Mesenchymal stem cell (in vitro differentiated cells and primary cell): ENCODE data around the gene GAREM1.
"Not testable (repeated sequence)": the region's sequence is repeated elsewhere in the genome, so short reads cannot be mapped to it uniquely, and the experiment has no call there.

Experiments used
- DNase-seq: peaks from one replicate; pipeline ENCODE4 v3.0.0-alpha.2; 2013
- H2AFZ ChIP-seq: one replicate; pipeline ENCODE4 v1.6.1; 2013; ENCODE audit warnings: low read depth, mild to moderate bottlenecking, control low read depth, inconsistent platforms, low read length, moderate library complexity
- H2AK5ac ChIP-seq: 2 replicates; pipeline ENCODE4 v1.6.1; 2013; ENCODE audit warnings: low read length, moderate library complexity, mild to moderate bottlenecking, inconsistent platforms; ENCODE audit not compliant: severe bottlenecking
- H2BK120ac ChIP-seq: one replicate; pipeline ENCODE4 v1.6.1; 2013; ENCODE audit warnings: low read depth, mild to moderate bottlenecking, inconsistent platforms, low read length, moderate library complexity
- H2BK12ac ChIP-seq, 2 experiments: one replicate each; pipeline ENCODE4 v1.6.1; 2013; ENCODE audit warnings: inconsistent platforms in 2 of 2, low read length in 2 of 2, mild to moderate bottlenecking in 2 of 2, moderate library complexity in 2 of 2, control low read depth in 1 of 2
- H2BK15ac ChIP-seq: one replicate; pipeline ENCODE4 v1.6.1; 2013; ENCODE audit warnings: mild to moderate bottlenecking, low read depth, inconsistent platforms; ENCODE audit not compliant: poor library complexity, severe bottlenecking
- H2BK5ac ChIP-seq: 2 replicates; pipeline ENCODE4 v1.6.1; 2013; ENCODE audit warnings: low read depth, mild to moderate bottlenecking, low read length, control low read depth, inconsistent platforms; ENCODE audit not compliant: poor library complexity, severe bottlenecking
- H3K14ac ChIP-seq, 2 experiments: one replicate each; pipeline ENCODE4 v1.6.1; 2013; ENCODE audit warnings: inconsistent platforms in 2 of 2, low read length in 2 of 2, control low read depth in 1 of 2, mild to moderate bottlenecking in 1 of 2, moderate library complexity in 1 of 2
- H3K18ac ChIP-seq, 2 experiments: one replicate each; pipeline ENCODE4 v1.6.1; 2013; ENCODE audit warnings: inconsistent platforms in 2 of 2, low read length in 2 of 2, control low read depth in 1 of 2, low read depth in 1 of 2, mild to moderate bottlenecking in 1 of 2
- H3K23ac ChIP-seq, 2 experiments: one replicate each; pipeline ENCODE4 v1.6.1; 2013; ENCODE audit warnings: inconsistent platforms in 2 of 2, low read length in 2 of 2, mild to moderate bottlenecking in 2 of 2, moderate library complexity in 2 of 2, control low read depth in 1 of 2
- H3K27ac ChIP-seq: 2 replicates; pipeline ENCODE4 v1.5.1; 2013; ENCODE audit warnings: mild to moderate bottlenecking, moderate library complexity, low read length, control low read depth, inconsistent platforms; ENCODE audit not compliant: poor library complexity, severe bottlenecking
- H3K27me3 ChIP-seq, 2 experiments: 2 replicates each; pipeline versions ENCODE4 v1.6.1 to v1.7.0; 2013; ENCODE audit warnings: low read length in 2 of 2, mild to moderate bottlenecking in 2 of 2, moderate library complexity in 2 of 2, control low read depth in 1 of 2, inconsistent platforms in 1 of 2; ENCODE audit not compliant: control insufficient read depth in 1 of 2, insufficient read depth in 1 of 2
- H3K36me3 ChIP-seq, 2 experiments: 2 replicates each; pipeline versions ENCODE4 v1.6.1 to v1.7.0; 2013; ENCODE audit warnings: low read length in 2 of 2, control low read depth in 1 of 2, inconsistent platforms in 1 of 2, low read depth in 1 of 2, mild to moderate bottlenecking in 1 of 2; ENCODE audit not compliant: insufficient read depth in 2 of 2, control insufficient read depth in 1 of 2
- H3K4ac ChIP-seq, 2 experiments: one replicate each; pipeline ENCODE4 v1.6.1; 2013; ENCODE audit warnings: inconsistent platforms in 2 of 2, low read length in 2 of 2, mild to moderate bottlenecking in 2 of 2, moderate library complexity in 2 of 2, control low read depth in 1 of 2, low read depth in 1 of 2
- H3K4me1 ChIP-seq: 2 replicates; pipeline ENCODE4 v1.6.1; 2013; ENCODE audit warnings: low read depth, low read length, control low read depth; ENCODE audit not compliant: control insufficient read depth, insufficient read depth
- H3K4me2 ChIP-seq: 2 replicates; pipeline ENCODE4 v1.6.1; 2013; ENCODE audit warnings: low read length, mild to moderate bottlenecking, inconsistent platforms; ENCODE audit not compliant: poor library complexity, severe bottlenecking
- H3K4me3 ChIP-seq, 2 experiments: 2 replicates each; pipeline versions ENCODE4 v1.5.1 to v1.7.0; 2013; ENCODE audit warnings: low read length in 2 of 2, mild to moderate bottlenecking in 2 of 2, control low read depth in 1 of 2, low read depth in 1 of 2; ENCODE audit not compliant: insufficient read depth in 1 of 2
- H3K79me1 ChIP-seq: replicated peaks from 2 replicates; pipeline ENCODE4 v1.6.1; 2013; ENCODE audit warnings: mild to moderate bottlenecking, control low read depth, low read length, inconsistent platforms; ENCODE audit not compliant: poor library complexity, severe bottlenecking
- H3K9ac ChIP-seq: 2 replicates; pipeline ENCODE4 v1.7.0; 2013; ENCODE audit warnings: mild to moderate bottlenecking, low read length, moderate library complexity
- H3K9me3 ChIP-seq: 2 replicates; pipeline ENCODE4 v1.7.0; 2013; ENCODE audit warnings: mild to moderate bottlenecking, low read length; ENCODE audit not compliant: control insufficient read depth
- H4K8ac ChIP-seq: one replicate; pipeline ENCODE4 v1.6.1; 2013; ENCODE audit warnings: inconsistent platforms, mild to moderate bottlenecking, low read length, moderate library complexity
- H4K91ac ChIP-seq: one replicate; pipeline ENCODE4 v1.6.1; 2013; ENCODE audit warnings: mild to moderate bottlenecking, low read length, inconsistent platforms
- WGBS: methylation state at CpG from one replicate; pipeline ENCODE4 v1.1.7; 2013; ENCODE audit warnings: mixed read lengths; 5-methylcytosine and 5-hydroxymethylcytosine counted together

Gene GAREM1

DNA sequence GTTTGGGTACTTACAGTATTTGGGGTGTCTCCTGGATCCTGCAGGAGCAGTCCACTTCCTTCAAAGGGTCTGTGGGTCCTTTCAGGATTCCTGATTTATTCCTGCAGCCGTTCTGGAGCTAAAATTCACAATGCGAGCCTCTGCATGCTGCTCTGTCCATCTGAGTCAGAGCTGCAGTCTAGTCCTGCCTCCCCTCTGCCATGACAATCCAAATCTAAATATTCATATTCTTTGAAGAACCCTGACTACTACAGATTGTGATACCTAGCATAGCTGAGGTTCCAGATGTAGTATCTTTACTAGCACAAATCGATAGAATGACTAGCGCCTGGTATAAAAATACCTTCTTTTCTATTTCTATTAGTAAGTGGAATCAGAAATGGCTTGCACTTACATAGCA lies 31.3 kb upstream of the GAREM1 start:
- Histone ChIP-seq H3K79me1 (no peaks in the 10 kb centered on the region), H2BK5ac (no peak overlapping the region), H3K14ac (no peak overlapping the region), H2BK12ac (no peak overlapping the region), H4K8ac (no peak overlapping the region), H2BK15ac (no peak overlapping the region), H3K4me3 (no peak overlapping the region), H2AK5ac (no peak overlapping the region), H3K23ac (no peak overlapping the region), H2BK120ac (no peak overlapping the region), H3K4ac (no peak overlapping the region), H4K91ac (no peak overlapping the region), H3K36me3 (no peaks in the 10 kb centered on the region), H3K9me3 (no peaks in the 10 kb centered on the region), H3K27ac (no peak overlapping the region), H3K4me2 (no peak overlapping the region), H3K4me1 (no peaks in the 10 kb centered on the region), H3K18ac (no peak overlapping the region), H2AFZ (no peak overlapping the region), H3K27me3 (no peaks in the 10 kb centered on the region), H3K9ac (no peak overlapping the region)
- no peak for DNase-seq
- 92% methylated on average over 2 of the region's 4 CpGs for WGBS

DNA sequence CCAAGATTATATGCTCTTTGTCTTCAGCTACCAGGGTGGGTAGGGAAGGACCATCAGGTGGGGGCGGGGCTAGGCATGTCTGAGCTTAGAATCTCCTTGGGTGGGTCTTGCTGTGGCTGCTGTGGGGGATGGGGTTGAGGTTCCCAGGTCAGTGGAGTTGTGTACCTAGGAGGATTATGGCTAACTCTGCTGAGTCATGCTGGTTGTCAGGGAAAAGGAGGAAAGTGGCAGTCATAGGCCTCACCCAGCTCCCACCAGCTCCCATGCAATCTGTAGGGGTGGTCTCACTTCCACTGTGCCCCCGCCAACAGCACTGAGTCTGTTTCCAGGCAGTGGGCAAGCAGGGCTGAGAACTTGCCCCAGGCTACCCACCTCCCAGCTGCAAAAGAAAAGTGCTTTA lies 30.6 kb upstream of the GAREM1 start:
- H3K4me3 ChIP-seq, H3K23ac ChIP-seq: not testable (repeated sequence)

DNA sequence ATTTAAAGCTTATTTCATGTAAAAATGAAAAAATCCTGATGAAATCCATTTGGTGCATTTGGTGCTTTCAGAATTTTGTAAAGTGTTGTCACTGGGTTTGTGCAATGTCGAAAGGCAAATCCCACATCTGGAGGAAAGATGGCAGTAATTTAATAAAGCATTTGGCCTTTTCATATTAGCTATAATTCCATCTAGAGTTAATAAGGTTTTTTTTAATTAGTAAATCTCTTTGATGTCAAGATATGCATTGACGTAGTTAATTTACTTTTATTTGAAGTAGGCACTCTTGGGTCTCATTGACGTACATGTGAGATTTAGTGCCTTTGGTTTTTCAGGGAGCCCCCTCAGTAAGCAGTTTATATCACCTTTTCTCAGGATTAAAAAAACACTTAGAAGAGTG lies 12.3 kb upstream of the GAREM1 start:
- no peak overlapping the region for H3K14ac ChIP-seq
- H2BK120ac ChIP-seq, result no peak overlapping the region
- no peak overlapping the region for H3K18ac ChIP-seq
- H3K9me3 ChIP-seq, result no peaks in the 10 kb centered on the region
- H3K4me3 ChIP-seq, result no peak overlapping the region
- H3K4me2 ChIP-seq, result no peak overlapping the region
- no peak overlapping the region for H2AFZ ChIP-seq
- H3K79me1 ChIP-seq, result no peaks in the 10 kb centered on the region
- H2BK5ac ChIP-seq, result no peak overlapping the region
- H2BK15ac ChIP-seq, result no peak overlapping the region
- H3K9ac ChIP-seq, result no peak overlapping the region
- H3K36me3 ChIP-seq, result no peaks in the 10 kb centered on the region
- H3K4ac ChIP-seq, result no peak overlapping the region
- no peak overlapping the region for H4K8ac ChIP-seq
- H2AK5ac ChIP-seq, result no peak overlapping the region
- no peak for DNase-seq
- no peak overlapping the region for H3K27ac ChIP-seq
- no peak overlapping the region for H3K23ac ChIP-seq
- no peak overlapping the region for H2BK12ac ChIP-seq
- 100% methylated on average over 1 of the region's 3 CpGs for WGBS
- no peak overlapping the region for H4K91ac ChIP-seq
- H3K4me1 ChIP-seq, result no peaks in the 10 kb centered on the region
- no peaks in the 10 kb centered on the region for H3K27me3 ChIP-seq

More for the DNA sequence above, 30.6 kb upstream of the GAREM1 start:
- not testable (repeated sequence) for H3K4ac ChIP-seq, H3K4me2 ChIP-seq, H2AFZ ChIP-seq, H3K36me3 ChIP-seq, H2BK15ac ChIP-seq, H3K14ac ChIP-seq, H4K91ac ChIP-seq, H3K9me3 ChIP-seq, H3K4me1 ChIP-seq, H2BK5ac ChIP-seq, H3K79me1 ChIP-seq, H3K27me3 ChIP-seq, H2AK5ac ChIP-seq, H3K9ac ChIP-seq, H2BK120ac ChIP-seq, H3K18ac ChIP-seq, DNase-seq, H2BK12ac ChIP-seq, H4K8ac ChIP-seq, H3K27ac ChIP-seq
- 94% methylated on average over 2 of the region's 2 CpGs for WGBS

DNA sequence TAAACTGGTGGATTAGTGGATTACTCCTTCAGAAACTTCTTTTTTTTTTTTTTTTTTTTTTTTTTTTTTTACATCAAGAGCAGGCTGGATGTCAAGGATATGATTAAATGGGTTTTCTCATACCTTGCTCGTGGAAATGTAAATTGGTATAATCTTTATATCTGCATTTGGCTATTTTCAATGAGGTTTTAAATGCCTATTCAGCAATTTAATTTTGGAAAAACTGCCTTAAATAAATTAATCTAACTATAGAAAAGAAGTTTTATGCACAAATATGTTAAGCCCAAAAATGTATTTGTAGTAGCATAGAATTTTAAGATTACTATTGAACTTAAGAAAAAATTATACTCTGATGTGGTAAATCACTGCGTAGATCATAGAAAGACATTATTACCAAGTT lies 11.4 kb upstream of the GAREM1 start:
- Histone ChIP-seq H3K4me3 (no peak overlapping the region), H2AK5ac (no peak overlapping the region), H3K9ac (no peak overlapping the region), H3K4ac (no peak overlapping the region), H3K4me1 (no peaks in the 10 kb centered on the region), H3K79me1 (no peaks in the 10 kb centered on the region), H2BK12ac (no peak overlapping the region), H4K8ac (no peak overlapping the region), H2BK15ac (no peak overlapping the region), H2BK5ac (no peak overlapping the region), H3K27ac (no peak overlapping the region), H3K36me3 (no peaks in the 10 kb centered on the region), H3K9me3 (no peaks in the 10 kb centered on the region), H3K23ac (no peak overlapping the region), H2BK120ac (no peak overlapping the region), H2AFZ (no peak overlapping the region), H3K14ac (no peak overlapping the region), H3K18ac (no peak overlapping the region), H3K27me3 (no peaks in the 10 kb centered on the region), H3K4me2 (no peak overlapping the region), H4K91ac (no peak overlapping the region)
- no CpG with 5 or more reads among the region's 2 CpGs for WGBS
- DNase-seq, result no peak
